HCT116 (cell line): ENCODE data around the gene ETF1.

Source experiments
- CTCF ChIP-seq, 3 experiments: fragments of 200-600 bp in 1 of 3; sonication (generic) in 1 of 3; IDR thresholded peaks in 2 of 3; conservative IDR thresholded peaks in 1 of 3; 2 replicates each; pipeline ENCODE4 v1.5.1; 2012 to 2017; ENCODE audit warnings: low read depth in 2 of 3, low read length in 2 of 3, antibody characterized with exemption in 1 of 3, borderline replicate concordance in 1 of 3, control low read depth in 1 of 3, mild to moderate bottlenecking in 1 of 3, mixed read lengths in 1 of 3, mixed run types in 1 of 3, moderate library complexity in 1 of 3; ENCODE audit not compliant: insufficient read depth in 1 of 3
- EZH2 ChIP-seq: fragments of 200-600 bp; sonication (generic); IDR thresholded peaks from 2 replicates; pipeline ENCODE4 v1.6.1; 2017; ENCODE audit warnings: antibody characterized with exemption, mixed run types
- MAX ChIP-seq: IDR thresholded peaks from 2 replicates; pipeline ENCODE4 v1.6.1; 2012
- POLR2A ChIP-seq: IDR thresholded peaks from 2 replicates; pipeline ENCODE4 v1.7.0; 2011; ENCODE audit warnings: borderline replicate concordance; ENCODE audit not compliant: insufficient read depth, insufficient read length; ENCODE audit errors: extremely low read depth
- POLR2AphosphoS5 ChIP-seq: IDR thresholded peaks from 2 replicates; pipeline ENCODE4 v1.6.1; 2011; ENCODE audit warnings: mild to moderate bottlenecking, low read depth, low read length, moderate library complexity
- REST ChIP-seq: IDR thresholded peaks from 2 replicates; pipeline ENCODE4 v1.6.1; 2012; ENCODE audit warnings: low read depth
- YY1 ChIP-seq: IDR thresholded peaks from 2 replicates; pipeline ENCODE4 v1.6.1; 2011; ENCODE audit warnings: low read length, low read depth, moderate library complexity, mild to moderate bottlenecking; ENCODE audit not compliant: insufficient replicate concordance; ENCODE audit errors: extremely low read depth

- TF ChIP-seq POLR2A (no peak), CTCF (IDR thresholded peaks at IDR 0.05 in 2 of 3, conservative IDR thresholded peaks at IDR 0.05 in 1 of 3; ENCODE audit: borderline replicate concordance in 1 of 3, insufficient read depth in 1 of 3, low read depth in 2 of 3, low read length in 2 of 3) (no peak), POLR2AphosphoS5 (no peak; the same call in none of the 2 replicates), EZH2 (no peak), YY1 (no peak), REST (no peak), MAX (no peak)
These were observed 75.9 kb downstream of the ETF1 start for GRCh38 chr5:138466900-138467710.
